GM18868 (cell line): Measurements from ENCODE around the gene FGFR3.

Source experiments
- ATAC-seq: cut with Tn5 transposase; IDR thresholded peaks from one replicate; pipeline ENCODE4 v1.9.1; 2021; ENCODE audit warnings: mild to moderate bottlenecking, moderate library complexity; ENCODE audit not compliant: unreplicated experiment

The FGFR3 gene

DNA sequence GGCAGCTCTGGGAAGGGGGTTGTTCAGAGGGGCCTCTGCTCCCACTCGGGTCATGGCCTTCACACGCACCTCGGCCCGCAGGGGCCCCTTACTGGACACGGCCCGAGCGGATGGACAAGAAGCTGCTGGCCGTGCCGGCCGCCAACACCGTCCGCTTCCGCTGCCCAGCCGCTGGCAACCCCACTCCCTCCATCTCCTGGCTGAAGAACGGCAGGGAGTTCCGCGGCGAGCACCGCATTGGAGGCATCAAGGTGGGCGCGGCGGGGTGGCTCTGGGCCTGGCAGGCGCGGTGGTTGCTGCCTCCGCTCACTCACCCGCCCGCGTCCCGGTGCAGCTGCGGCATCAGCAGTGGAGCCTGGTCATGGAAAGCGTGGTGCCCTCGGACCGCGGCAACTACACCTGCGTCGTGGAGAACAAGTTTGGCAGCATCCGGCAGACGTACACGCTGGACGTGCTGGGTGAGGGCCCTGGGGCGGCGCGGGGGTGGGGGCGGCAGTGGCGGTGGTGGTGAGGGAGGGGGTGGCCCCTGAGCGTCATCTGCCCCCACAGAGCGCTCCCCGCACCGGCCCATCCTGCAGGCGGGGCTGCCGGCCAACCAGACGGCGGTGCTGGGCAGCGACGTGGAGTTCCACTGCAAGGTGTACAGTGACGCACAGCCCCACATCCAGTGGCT lies 8.3 kb downstream of the FGFR3 start:
- no peak for ATAC-seq

DNA sequence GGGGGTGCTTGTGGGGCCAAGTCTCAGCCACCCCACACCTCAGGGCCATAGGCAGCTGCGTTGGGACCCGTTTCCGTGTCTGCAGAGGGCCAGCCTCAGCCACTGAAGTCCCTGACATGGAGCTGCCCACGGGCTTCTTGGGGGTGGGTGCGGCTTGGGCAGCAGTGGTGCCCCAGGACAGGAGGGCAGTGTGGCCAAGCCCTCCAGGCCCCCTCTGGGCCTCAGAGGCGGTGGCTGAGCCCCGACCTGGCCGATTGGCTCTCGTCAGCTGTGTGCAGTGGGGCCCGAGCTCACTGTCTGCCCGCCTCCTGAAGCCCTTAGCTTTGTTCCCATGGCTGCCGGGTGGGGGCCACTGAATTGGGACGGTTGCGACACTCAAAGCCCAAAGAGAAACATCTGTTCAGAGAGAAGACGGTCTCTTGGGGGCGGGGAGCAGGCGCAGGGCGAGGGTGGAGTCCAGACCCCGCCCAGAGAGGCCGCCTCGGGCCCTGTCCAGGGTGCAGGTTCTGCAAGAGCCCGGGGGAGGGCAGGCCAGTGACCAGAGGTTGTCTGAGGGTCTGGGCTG lies 9.1 kb downstream of the FGFR3 start:
- ATAC-seq = no peak

DNA sequence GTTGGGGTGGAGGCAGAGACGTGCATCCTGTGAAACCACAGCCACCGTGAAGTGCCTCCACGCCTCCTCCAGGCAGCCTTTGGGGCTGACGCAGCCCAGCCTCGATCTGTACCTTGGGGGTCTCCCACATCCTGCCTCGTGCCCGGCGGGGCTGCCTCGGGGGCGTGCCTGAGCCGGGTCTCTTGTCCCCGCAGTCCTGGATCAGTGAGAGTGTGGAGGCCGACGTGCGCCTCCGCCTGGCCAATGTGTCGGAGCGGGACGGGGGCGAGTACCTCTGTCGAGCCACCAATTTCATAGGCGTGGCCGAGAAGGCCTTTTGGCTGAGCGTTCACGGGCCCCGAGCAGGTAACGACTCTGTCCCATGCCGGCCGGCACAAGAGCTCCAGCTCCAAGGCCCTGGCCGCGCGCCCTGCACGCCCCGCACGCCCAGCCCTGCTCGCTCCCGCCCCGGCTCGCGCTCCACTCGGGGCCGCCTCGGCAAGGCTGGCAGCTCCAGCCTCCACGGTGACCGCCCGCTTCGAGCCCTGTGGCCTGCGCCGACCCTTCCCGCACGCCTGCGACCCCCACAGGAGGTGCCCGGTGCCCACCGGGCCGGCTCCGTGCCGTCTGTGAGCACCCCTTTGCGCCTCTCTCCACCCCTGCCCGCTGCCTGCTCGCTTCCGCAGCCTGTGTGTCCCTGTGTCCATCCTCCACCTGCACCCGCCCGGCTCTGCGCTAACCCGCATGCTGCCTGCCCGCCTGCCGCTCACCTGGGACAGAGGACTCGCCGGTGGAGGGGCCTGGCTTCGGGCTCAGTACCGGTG lies 9.8 kb downstream of the FGFR3 start:
- ATAC-seq = no peak

DNA sequence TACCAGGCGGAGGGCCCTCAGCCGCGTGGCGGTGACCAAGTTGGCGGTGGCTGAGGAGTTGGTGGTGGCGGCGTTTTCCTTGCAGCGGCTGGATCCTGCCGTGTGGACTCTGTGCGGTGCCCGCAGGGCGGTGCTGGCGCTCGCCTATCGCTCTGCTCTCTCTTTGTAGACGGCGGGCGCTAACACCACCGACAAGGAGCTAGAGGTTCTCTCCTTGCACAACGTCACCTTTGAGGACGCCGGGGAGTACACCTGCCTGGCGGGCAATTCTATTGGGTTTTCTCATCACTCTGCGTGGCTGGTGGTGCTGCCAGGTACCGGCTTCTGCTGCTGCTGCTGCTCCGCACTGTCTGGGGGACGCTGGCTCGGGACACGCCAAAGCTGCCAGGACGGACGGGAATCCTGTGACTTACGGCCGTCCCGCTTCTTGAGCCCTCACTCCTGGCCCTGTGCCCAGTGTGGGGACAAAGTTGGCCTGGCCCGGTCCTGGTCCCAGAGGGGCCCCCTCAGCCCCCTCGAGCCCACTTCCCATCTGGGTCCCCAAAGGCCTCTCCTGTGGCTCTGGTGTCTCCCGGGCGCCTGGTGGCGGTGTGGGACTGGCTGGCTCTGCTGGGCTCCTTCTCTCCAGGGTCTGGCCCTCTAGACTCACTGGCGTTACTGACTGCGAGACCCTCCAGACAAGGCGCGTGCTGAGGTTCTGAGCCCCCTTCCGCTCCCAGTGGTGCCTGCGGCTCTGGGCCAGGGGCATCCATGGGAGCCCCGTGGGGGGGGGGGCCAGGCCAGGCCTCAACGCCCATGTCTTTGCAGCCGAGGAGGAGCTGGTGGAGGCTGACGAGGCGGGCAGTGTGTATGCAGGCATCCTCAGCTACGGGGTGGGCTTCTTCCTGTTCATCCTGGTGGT lies 10.7 kb downstream of the FGFR3 start:
- no peak for ATAC-seq

DNA sequence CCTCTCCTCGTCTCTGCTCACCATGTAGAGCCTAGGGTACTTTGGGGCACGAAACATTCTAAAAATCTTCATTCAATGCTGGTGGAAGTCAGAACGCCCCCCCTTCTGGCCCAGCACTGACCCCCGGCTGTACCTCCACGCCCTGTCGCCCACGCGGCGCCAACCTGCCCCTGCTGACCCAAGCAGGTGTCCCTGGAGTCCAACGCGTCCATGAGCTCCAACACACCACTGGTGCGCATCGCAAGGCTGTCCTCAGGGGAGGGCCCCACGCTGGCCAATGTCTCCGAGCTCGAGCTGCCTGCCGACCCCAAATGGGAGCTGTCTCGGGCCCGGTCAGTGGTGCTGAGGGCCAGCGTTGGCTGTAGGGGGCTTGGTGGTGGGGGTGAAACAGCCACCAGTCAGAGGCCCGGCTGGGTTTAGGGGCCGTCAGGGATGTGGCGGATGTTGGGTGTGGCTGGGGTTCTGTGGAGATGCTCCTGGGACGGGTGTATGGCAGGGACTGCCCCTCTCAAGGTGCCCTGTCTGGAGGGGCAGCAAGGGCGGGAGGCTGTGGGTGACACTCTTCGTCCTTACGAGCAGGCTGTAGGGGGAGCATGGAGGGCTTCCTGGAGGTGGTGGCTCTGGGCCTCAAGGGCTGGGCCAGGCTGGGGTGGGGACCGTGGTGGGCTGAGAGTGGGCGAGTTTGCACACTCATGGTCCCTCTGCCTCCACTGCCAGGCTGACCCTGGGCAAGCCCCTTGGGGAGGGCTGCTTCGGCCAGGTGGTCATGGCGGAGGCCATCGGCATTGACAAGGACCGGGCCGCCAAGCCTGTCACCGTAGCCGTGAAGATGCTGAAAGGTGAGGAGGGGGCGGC lies 11.8 kb downstream of the FGFR3 start:
- ATAC-seq = no peak

DNA sequence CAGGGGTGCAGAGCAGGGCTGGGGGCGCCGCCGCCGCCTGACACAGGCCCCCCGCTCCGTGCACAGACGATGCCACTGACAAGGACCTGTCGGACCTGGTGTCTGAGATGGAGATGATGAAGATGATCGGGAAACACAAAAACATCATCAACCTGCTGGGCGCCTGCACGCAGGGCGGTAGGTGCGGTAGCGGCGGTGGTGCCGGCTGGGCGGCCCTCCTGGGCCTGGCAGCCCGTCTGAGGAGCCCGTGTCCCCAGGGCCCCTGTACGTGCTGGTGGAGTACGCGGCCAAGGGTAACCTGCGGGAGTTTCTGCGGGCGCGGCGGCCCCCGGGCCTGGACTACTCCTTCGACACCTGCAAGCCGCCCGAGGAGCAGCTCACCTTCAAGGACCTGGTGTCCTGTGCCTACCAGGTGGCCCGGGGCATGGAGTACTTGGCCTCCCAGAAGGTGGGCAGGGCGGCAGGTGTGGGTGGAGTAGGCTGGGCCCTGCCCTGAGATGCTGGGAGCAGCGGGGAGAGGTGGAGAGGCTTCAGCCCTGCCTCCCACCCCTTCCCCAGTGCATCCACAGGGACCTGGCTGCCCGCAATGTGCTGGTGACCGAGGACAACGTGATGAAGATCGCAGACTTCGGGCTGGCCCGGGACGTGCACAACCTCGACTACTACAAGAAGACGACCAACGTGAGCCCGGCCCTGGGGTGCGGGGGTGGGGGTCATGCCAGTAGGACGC lies 12.6 kb downstream of the FGFR3 start:
- no peak for ATAC-seq

DNA sequence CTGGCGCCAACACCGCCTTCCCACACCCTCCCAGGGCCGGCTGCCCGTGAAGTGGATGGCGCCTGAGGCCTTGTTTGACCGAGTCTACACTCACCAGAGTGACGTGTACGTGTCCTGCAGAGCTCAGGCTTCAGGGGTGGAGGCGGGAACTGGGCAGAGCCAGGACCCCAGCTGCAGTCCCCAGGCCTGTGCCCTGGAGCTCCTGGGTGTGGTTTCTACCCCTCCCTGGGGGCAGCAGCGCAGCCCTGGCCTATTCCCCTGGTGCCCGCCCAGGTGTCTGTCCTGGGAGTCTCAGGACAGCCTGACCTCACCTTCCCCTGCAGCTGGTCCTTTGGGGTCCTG lies 13.1 kb downstream of the FGFR3 start:
- ATAC-seq = no peak

DNA sequence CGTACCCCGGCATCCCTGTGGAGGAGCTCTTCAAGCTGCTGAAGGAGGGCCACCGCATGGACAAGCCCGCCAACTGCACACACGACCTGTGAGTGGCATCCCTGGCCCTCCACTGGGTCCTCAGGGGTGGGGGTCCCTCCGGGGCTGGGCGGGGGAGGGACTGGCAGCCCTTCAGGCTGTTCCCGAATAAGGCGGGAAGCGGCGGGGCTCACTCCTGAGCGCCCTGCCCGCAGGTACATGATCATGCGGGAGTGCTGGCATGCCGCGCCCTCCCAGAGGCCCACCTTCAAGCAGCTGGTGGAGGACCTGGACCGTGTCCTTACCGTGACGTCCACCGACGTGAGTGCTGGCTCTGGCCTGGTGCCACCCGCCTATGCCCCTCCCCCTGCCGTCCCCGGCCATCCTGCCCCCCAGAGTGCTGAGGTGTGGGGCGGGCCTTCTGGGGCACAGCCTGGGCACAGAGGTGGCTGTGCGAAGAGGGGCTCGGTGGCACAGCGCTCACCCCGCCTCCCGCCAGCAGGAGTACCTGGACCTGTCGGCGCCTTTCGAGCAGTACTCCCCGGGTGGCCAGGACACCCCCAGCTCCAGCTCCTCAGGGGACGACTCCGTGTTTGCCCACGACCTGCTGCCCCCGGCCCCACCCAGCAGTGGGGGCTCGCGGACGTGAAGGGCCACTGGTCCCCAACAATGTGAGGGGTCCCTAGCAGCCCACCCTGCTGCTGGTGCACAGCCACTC lies 13.7 kb downstream of the FGFR3 start:
- no peak for ATAC-seq

DNA sequence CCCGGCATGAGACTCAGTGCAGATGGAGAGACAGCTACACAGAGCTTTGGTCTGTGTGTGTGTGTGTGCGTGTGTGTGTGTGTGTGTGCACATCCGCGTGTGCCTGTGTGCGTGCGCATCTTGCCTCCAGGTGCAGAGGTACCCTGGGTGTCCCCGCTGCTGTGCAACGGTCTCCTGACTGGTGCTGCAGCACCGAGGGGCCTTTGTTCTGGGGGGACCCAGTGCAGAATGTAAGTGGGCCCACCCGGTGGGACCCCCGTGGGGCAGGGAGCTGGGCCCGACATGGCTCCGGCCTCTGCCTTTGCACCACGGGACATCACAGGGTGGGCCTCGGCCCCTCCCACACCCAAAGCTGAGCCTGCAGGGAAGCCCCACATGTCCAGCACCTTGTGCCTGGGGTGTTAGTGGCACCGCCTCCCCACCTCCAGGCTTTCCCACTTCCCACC lies 14.3 kb downstream of the FGFR3 start:
- ATAC-seq = no peak

DNA sequence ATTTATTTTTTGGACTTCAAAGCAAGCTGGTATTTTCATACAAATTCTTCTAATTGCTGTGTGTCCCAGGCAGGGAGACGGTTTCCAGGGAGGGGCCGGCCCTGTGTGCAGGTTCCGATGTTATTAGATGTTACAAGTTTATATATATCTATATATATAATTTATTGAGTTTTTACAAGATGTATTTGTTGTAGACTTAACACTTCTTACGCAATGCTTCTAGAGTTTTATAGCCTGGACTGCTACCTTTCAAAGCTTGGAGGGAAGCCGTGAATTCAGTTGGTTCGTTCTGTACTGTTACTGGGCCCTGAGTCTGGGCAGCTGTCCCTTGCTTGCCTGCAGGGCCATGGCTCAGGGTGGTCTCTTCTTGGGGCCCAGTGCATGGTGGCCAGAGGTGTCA lies 15.3 kb downstream of the FGFR3 start:
- no peak for ATAC-seq

DNA sequence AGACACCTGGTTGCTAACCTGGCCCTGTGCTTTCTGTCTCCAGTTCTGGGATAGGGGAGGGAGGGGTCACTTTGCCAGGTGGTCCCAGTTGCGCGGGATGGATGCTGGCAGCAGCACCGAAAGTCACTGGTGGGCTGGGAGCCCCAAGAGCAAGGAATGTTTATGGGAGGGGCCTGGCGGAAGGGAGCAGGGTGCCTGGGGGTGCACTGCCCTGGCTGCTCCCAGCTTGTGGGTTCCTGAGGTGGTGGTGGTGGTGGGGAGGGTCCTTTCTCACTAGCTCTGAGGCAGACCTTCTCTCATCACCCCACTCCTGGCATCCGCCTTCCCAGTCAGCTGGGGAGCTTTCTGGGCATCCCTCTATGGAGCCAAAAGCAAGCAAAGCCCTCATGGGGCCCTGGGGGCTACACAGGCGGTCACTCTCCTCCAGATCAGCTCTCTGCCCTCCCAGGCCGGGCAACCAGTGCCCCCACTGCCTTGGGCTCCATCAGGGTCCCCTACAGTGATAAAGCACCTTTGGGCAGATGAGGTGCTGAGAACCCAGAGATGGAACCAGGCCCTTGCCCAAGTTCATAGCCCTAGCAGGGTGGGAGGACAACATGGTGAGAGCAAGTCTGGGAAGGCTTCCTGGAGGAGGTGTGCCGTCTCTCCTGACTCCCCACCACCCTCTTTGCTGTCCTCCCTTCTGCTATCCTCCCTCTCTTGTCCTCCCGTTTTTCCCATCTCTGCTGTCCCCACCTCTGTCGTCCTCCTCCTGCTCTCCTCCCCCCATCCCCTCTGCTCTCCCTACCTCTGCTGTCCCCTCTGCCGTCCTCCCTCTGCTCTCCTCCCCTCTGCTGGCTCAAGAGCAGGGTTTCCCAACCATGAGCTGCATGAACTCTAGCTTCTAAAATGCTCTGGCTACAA lies 16.0 kb downstream of the FGFR3 start:
- ATAC-seq = no peak

DNA sequence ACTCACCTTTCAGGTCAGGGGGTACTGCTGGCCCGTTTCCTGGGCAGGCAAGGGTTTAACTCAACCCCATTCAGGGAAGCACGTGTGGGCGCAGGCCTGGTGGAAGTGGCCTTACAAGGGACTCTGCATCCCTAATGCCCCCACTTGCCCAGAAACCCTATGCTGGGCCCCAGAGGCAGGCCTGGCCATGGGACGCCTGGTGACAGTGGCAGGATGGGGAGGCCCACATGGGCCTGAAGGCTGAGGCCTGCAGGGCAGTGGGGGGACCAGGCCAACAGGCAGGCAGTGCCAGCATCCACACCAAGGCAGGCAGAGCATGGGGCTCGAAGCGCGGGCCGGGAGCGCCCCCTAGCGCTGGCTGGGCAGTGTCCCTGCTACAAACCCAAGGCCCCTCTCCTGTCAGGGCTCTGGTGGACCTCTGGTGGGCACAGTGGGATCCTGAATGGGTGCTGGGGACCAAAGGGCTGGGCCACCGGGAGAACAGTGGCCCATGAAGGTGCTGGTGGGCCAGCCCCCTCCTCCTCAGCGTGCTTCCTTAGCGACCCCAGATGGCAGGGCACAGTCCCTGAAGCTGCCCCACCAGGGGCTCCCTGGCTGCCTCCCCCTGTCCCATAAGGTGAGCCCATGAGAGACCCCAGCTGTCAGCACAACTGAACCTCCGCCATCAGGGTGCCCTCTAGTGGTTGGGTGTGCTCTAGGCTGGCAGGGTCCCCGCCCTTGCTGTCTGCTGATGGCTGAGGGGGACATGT lies 16.8 kb downstream of the FGFR3 start:
- no peak for ATAC-seq

DNA sequence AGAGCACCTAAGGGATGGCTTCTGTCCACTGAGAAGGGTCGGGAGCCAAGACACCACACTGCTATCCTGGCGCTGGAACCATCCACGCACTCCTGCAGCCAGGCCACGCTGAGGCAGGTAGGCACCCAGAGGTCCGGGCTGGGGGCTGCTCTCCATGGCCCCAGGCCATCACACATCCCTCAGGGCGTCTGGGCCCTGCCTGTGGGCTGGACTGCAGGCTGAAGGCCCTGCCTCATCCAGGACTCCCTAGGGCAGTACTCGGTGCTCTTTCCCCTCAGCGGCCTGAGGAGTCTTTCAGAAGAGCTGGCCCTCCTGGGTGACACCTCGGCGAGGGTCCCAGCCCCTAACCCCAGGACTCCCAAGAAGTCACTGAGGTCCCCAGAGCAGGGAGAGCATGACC lies 17.7 kb downstream of the FGFR3 start:
- no peak for ATAC-seq

DNA sequence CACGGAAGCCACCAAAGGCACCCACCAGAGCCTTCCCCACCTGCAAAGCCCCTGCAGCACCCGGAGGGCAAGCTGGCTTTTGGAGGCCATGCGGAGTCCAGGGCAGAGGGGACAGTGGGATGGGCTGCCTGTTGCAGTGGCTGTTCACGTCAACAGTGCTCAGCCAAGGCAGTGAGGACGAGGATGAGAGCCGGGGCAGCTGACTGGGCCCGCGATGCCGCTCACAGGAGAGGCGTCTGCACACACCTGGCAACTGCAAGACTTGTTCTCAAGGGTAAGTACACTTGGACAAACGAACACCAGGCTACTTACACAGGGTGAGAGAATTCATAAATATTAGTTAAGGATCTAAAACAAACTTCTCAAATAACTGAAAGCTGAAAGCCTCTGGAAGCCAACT lies 19.6 kb downstream of the FGFR3 start:
- ATAC-seq = no peak

DNA sequence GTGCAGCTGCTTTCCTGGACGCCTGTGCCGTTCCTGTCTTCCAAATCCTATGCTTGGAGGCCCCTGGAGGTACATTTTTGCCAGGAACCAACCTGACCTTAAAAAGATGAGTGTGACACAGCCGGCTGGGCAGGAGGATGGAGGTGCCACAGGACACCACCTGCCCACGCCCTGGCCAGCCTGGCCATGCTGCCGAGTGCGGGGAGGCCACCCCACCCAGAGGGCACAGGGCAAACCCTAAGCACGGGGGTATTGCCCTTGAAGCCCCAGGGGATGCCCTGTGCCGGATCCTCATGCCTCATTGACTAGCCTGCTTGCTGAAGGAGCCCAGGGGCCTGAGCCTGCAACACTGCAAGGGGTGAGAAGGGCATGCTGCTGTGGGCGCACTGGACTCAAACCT lies 20.1 kb downstream of the FGFR3 start:
- ATAC-seq = no peak

DNA sequence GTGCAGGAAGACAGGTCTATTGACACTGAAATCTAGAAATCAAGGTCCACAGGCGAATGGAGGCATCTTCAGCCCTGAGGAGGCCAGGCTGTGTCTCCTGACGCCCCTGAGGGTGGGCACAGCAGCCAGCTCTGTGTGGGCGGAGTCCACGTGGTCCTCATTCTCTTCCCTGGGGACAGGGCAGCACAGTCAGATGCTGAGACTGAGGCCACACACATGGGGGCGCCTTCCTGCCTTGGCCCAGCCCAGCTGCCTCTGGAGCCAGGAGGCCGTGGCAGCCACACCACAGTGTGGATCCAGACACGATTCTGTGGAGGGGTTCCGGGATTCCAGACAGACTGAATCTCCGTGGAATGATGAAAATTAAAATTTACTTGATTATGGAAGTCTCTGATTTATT lies 20.8 kb downstream of the FGFR3 start:
- no peak for ATAC-seq

DNA sequence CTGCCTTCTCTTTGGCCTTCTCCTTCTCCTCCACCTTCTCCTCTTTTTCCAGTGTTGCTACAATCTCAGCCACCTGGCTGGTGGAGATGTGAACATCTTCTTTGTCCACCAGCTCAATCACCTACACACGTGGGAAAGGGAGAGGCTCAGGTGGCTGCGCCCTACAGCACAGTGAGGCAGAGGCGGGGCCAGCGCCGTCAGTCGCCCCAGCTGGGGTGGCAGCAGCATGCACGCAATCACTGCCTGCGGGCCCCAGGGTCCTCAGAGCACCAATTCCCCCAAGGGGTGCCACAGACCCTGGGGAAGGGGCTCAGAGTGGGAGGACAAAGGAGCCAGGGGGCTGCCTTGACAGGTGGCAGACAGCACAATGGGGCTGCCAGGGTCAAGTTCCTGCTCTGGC lies 21.4 kb downstream of the FGFR3 start:
- ATAC-seq = no peak
